ENCODE results near the gene UBL4B. TPM values are rescaled to one million over a fixed set of nuclear protein-coding genes. Genes with fewer than 3 reads are reported as not detected.

The UBL4B gene
- total RNA-seq, 1 experiment from 2014 or later = not detected

GRCh38 chr1:110069404-110070281 is 42.6 kb upstream of the UBL4B start:
- no peaks in the 10 kb centered on the region for H3K36me3 Mint-ChIP-seq (ENCODE audit: insufficient read depth, unreplicated experiment)
- no peak overlapping the region for H3K27ac Mint-ChIP-seq (ENCODE audit: low read depth, unreplicated experiment)
- H3K4me1 Mint-ChIP-seq (ENCODE audit: insufficient read depth, unreplicated experiment) = no peaks in the 10 kb centered on the region
- no peak for DNase-seq (ENCODE audit: unreplicated experiment)
- peaks cover 8% of the 10 kb centered on the region for H3K9me3 Mint-ChIP-seq (ENCODE audit: unreplicated experiment)
- ChIA-PET CTCF (interaction anchor here (0.7 to 1.2 kb wide), 2 partner anchors 15 to 27 kb away, joined by 3 read pairs; no protein-coding TSS in a partner anchor), POLR2A (no interaction called here)
- H3K4me3 Mint-ChIP-seq (ENCODE audit: unreplicated experiment) = no peak overlapping the region
- H3K27me3 Mint-ChIP-seq (ENCODE audit: insufficient read depth, unreplicated experiment) = no peaks in the 10 kb centered on the region
- TF ChIP-seq CTCF (IDR thresholded peaks at IDR 0.05; ENCODE audit: unreplicated experiment) = no peak
- intact Hi-C loops (cut with micrococcal nuclease) = no loop called here
- no TSS peak for BruUV-seq (replicated peaks)

- Mint-ChIP-seq H3K9me3 (ENCODE audit: unreplicated experiment) (peaks cover 8% of the 10 kb centered on the region), H3K36me3 (ENCODE audit: insufficient read depth, unreplicated experiment) (no peaks in the 10 kb centered on the region), H3K27me3 (ENCODE audit: insufficient read depth, unreplicated experiment) (no peaks in the 10 kb centered on the region), H3K27ac (ENCODE audit: low read depth, unreplicated experiment) (no peak overlapping the region), H3K4me3 (ENCODE audit: unreplicated experiment) (no peak overlapping the region), H3K4me1 (ENCODE audit: insufficient read depth, unreplicated experiment) (no peaks in the 10 kb centered on the region)
- POLR2A ChIA-PET = no interaction called here
- no peak for DNase-seq (ENCODE audit: unreplicated experiment)
- CTCF ChIA-PET = interaction anchor here (0.7 to 1.9 kb wide), 3 partner anchors 10 to 26 kb away, joined by 3 to 12 read pairs (median 5); no protein-coding TSS in a partner anchor
- BruUV-seq (replicated peaks) = no TSS peak
- no peak for TF ChIP-seq CTCF (IDR thresholded peaks at IDR 0.05; ENCODE audit: unreplicated experiment)
- intact Hi-C loops (cut with micrococcal nuclease) = no loop called here
Measured at GRCh38 chr1:110070282-110070669, 42.0 kb upstream of the UBL4B start.

GRCh38 chr1:110070671-110071242 is 41.5 kb upstream of the UBL4B start, which contains the start of gene ALX3:
ALX3 (minus strand) TSS chr1:110070672; CDS start chr1:110070612, 60 bp downstream.
- intact Hi-C loops (cut with micrococcal nuclease) = no loop called here
- Mint-ChIP-seq H3K4me3 (ENCODE audit: unreplicated experiment) (no peak within 1 kb of the TSS), H3K4me1 (ENCODE audit: insufficient read depth, unreplicated experiment) (no peaks in the 10 kb centered on the region), H3K27me3 (ENCODE audit: insufficient read depth, unreplicated experiment) (no peaks in the 10 kb centered on the region), H3K9me3 (ENCODE audit: unreplicated experiment) (peaks cover 8% of the 10 kb centered on the region), H3K36me3 (ENCODE audit: insufficient read depth, unreplicated experiment) (no peaks in the 10 kb centered on the region), H3K27ac (ENCODE audit: low read depth, unreplicated experiment) (no peak within 1 kb of the TSS)
- TF ChIP-seq CTCF (IDR thresholded peaks at IDR 0.05; ENCODE audit: unreplicated experiment) = no peak
- ChIA-PET CTCF (interaction anchor here (0.6 to 1.9 kb wide), 8 partner anchors 11 to 1221 kb away, joined by 3 to 12 read pairs (median 4); no protein-coding TSS in a partner anchor), POLR2A (no interaction called here)
- no peak for DNase-seq (ENCODE audit: unreplicated experiment)
- no TSS peak for BruUV-seq (replicated peaks)

- Mint-ChIP-seq H3K27ac (ENCODE audit: low read depth, unreplicated experiment) (no peak overlapping the region), H3K9me3 (ENCODE audit: unreplicated experiment) (no peaks in the 10 kb centered on the region), H3K4me3 (ENCODE audit: unreplicated experiment) (no peak overlapping the region), H3K36me3 (ENCODE audit: insufficient read depth, unreplicated experiment) (no peaks in the 10 kb centered on the region), H3K4me1 (ENCODE audit: insufficient read depth, unreplicated experiment) (no peaks in the 10 kb centered on the region), H3K27me3 (ENCODE audit: insufficient read depth, unreplicated experiment) (no peaks in the 10 kb centered on the region)
- TF ChIP-seq CTCF (IDR thresholded peaks at IDR 0.05; ENCODE audit: unreplicated experiment) = no peak
- ChIA-PET CTCF (interaction anchor here (0.6 to 1.8 kb wide), 6 partner anchors 14 to 46 kb away, joined by 3 to 12 read pairs (median 4); no protein-coding TSS in a partner anchor), POLR2A (no interaction called here)
- no peak for DNase-seq (ENCODE audit: unreplicated experiment)
- no TSS peak for BruUV-seq (replicated peaks)
- intact Hi-C loops (cut with micrococcal nuclease) = no loop called here
Measured at GRCh38 chr1:110074166-110074565, 38.1 kb upstream of the UBL4B start.

Measured in MCF 10A (cell line).